Glutamatergic neuron (in vitro differentiated cells): ENCODE data around the gene GJB5. TPM values are rescaled to one million over a fixed set of nuclear protein-coding genes. Genes with fewer than 3 reads are reported as not detected.

Experiments
- DNase-seq: peaks from one replicate; pipeline ENCODE4 v3.0.0; 2022
- H3K27ac Mint-ChIP-seq: one replicate; pipeline ENCODE4 v1.8.0; 2020; ENCODE audit warnings: mild to moderate bottlenecking, mixed read lengths, inconsistent platforms; ENCODE audit not compliant: unreplicated experiment
- H3K27me3 Mint-ChIP-seq: one replicate; pipeline ENCODE4 v1.8.0; 2020; ENCODE audit warnings: mild to moderate bottlenecking, moderate library complexity, mixed read lengths, inconsistent platforms; ENCODE audit not compliant: unreplicated experiment
- H3K36me3 Mint-ChIP-seq: one replicate; pipeline ENCODE4 v1.8.0; 2020; ENCODE audit warnings: mild to moderate bottlenecking, mixed read lengths, inconsistent platforms; ENCODE audit not compliant: unreplicated experiment
- H3K4me1 Mint-ChIP-seq: one replicate; pipeline ENCODE4 v1.8.0; 2020; ENCODE audit warnings: mild to moderate bottlenecking, low read depth, mixed read lengths, inconsistent platforms; ENCODE audit not compliant: unreplicated experiment
- H3K4me3 Mint-ChIP-seq: one replicate; pipeline ENCODE4 v1.8.0; 2020; ENCODE audit warnings: mild to moderate bottlenecking, mixed read lengths, inconsistent platforms; ENCODE audit not compliant: unreplicated experiment
- H3K9me3 Mint-ChIP-seq: one replicate; pipeline ENCODE4 v1.8.0; 2020; ENCODE audit warnings: mild to moderate bottlenecking, moderate library complexity, mixed read lengths, inconsistent platforms; ENCODE audit not compliant: unreplicated experiment
- total RNA-seq: library from RNA; stranded (reverse); fragmentation: NEBNext Ultra II Directional; extraction: Animal tissue kit (Norgen Biotek cat#: 25700); gene quantifications from one replicate; pipeline ENCODE4 v1.2.1, GENCODE V29; 2021; ENCODE audit not compliant: unreplicated experiment
- TF ChIP-seq, protein P1 (sequence below): fragments of 200-600 bp; sonication (generic); IDR thresholded peaks from one replicate; pipeline ENCODE4 v1.5.0; 2021; ENCODE audit not compliant: partially characterized antibody, unreplicated experiment

Gene GJB5
- total RNA-seq, 1 donor from 2014 or later, result not detected

DNA sequence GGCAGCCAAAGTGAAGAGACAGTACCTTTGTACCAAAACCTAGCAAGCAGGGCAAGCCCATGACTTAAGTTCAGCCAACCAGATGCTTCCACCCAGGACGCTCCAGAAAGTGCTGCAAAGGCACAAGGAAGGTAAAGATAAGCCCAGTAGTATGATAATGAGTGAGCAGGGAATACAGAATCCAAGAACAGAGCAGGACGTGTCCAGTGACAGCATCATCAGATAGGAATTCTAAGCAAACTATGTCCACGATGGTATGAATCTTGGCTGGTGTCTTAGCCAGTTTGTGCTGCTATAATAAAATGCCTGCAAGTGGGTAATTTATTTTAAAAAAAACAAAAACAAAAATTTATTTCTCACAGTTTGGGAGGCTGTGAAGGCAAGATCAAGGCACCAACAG lies 51.5 kb downstream of the GJB5 start:
- TF ChIP-seq, protein P1, sequence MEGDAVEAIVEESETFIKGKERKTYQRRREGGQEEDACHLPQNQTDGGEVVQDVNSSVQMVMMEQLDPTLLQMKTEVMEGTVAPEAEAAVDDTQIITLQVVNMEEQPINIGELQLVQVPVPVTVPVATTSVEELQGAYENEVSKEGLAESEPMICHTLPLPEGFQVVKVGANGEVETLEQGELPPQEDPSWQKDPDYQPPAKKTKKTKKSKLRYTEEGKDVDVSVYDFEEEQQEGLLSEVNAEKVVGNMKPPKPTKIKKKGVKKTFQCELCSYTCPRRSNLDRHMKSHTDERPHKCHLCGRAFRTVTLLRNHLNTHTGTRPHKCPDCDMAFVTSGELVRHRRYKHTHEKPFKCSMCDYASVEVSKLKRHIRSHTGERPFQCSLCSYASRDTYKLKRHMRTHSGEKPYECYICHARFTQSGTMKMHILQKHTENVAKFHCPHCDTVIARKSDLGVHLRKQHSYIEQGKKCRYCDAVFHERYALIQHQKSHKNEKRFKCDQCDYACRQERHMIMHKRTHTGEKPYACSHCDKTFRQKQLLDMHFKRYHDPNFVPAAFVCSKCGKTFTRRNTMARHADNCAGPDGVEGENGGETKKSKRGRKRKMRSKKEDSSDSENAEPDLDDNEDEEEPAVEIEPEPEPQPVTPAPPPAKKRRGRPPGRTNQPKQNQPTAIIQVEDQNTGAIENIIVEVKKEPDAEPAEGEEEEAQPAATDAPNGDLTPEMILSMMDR, result no peak
- Mint-ChIP-seq H3K4me1 (peaks cover 5% of the 10 kb centered on the region), H3K36me3 (peaks cover 19% of the 10 kb centered on the region), H3K27ac (no peak overlapping the region), H3K9me3 (no peaks in the 10 kb centered on the region), H3K27me3 (no peaks in the 10 kb centered on the region), H3K4me3 (no peak overlapping the region)
- no peak for DNase-seq

Other genes starting within 250 kb of the GJB5 start
- gene GJB4, start 4.7 kb downstream of the GJB5 start, total RNA-seq, result not detected
- not detected for gene GJB3, start 26.2 kb downstream of the GJB5 start, total RNA-seq
- not detected for gene GJA4, start 38.0 kb downstream of the GJB5 start, total RNA-seq
- gene SMIM12, start 104.7 kb downstream of the GJB5 start, total RNA-seq, result 59.9 TPM
- 44.8 TPM for gene DLGAP3, start 174.6 kb downstream of the GJB5 start, total RNA-seq
- not detected for gene TMEM35B, start 230.3 kb downstream of the GJB5 start, total RNA-seq